DND-41 (cell line): ENCODE measurements around the gene L1TD1.

ENCODE experiments used
- EZH2 ChIP-seq: IDR thresholded peaks from 3 replicates; pipeline ENCODE4 v1.6.1; 2012; ENCODE audit warnings: borderline replicate concordance, low read depth, mild to moderate bottlenecking, moderate library complexity, low read length, inconsistent platforms; ENCODE audit not compliant: severe bottlenecking
- TF ChIP-seq, protein P1 (sequence below): IDR thresholded peaks from 2 replicates; pipeline ENCODE4 v1.5.1; 2012; ENCODE audit warnings: borderline replicate concordance, low read length, moderate library complexity, mild to moderate bottlenecking; ENCODE audit not compliant: poor library complexity, severe bottlenecking; ENCODE audit errors: extremely low read depth

DNA sequence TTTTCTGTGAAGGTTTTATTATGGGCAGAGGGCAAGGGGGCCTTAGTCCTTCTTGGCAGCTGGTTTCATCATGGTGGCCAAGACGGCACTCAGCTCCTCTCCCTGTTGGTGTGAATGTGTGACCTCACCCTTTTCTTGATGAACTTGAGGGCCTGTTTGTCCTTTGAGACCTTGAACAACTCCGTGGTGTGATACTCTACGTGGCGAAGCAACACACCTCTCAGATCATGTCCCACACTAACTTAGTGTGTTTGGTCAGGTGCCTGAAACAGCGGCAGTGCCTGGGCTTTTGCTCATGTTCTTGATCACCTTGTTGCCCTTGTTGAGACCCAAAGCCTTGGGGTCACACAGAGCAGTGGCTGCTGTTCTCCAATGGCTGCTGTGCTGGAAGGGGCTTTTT is 13.4 kb downstream of the L1TD1 start:
- TF ChIP-seq, protein P1, sequence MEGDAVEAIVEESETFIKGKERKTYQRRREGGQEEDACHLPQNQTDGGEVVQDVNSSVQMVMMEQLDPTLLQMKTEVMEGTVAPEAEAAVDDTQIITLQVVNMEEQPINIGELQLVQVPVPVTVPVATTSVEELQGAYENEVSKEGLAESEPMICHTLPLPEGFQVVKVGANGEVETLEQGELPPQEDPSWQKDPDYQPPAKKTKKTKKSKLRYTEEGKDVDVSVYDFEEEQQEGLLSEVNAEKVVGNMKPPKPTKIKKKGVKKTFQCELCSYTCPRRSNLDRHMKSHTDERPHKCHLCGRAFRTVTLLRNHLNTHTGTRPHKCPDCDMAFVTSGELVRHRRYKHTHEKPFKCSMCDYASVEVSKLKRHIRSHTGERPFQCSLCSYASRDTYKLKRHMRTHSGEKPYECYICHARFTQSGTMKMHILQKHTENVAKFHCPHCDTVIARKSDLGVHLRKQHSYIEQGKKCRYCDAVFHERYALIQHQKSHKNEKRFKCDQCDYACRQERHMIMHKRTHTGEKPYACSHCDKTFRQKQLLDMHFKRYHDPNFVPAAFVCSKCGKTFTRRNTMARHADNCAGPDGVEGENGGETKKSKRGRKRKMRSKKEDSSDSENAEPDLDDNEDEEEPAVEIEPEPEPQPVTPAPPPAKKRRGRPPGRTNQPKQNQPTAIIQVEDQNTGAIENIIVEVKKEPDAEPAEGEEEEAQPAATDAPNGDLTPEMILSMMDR, result no peak
- no peak for TF ChIP-seq EZH2
